ENCODE data around the gene FN1. TPM values are rescaled to one million over a fixed set of nuclear protein-coding genes. Genes with fewer than 3 reads are reported as not detected.

Gene FN1
- total RNA-seq, 3 donors from 2014 or later (not counting 1 experiment from before 2014, with no cell fraction given) = 0.30 TPM; not detected in 2

DNA sequence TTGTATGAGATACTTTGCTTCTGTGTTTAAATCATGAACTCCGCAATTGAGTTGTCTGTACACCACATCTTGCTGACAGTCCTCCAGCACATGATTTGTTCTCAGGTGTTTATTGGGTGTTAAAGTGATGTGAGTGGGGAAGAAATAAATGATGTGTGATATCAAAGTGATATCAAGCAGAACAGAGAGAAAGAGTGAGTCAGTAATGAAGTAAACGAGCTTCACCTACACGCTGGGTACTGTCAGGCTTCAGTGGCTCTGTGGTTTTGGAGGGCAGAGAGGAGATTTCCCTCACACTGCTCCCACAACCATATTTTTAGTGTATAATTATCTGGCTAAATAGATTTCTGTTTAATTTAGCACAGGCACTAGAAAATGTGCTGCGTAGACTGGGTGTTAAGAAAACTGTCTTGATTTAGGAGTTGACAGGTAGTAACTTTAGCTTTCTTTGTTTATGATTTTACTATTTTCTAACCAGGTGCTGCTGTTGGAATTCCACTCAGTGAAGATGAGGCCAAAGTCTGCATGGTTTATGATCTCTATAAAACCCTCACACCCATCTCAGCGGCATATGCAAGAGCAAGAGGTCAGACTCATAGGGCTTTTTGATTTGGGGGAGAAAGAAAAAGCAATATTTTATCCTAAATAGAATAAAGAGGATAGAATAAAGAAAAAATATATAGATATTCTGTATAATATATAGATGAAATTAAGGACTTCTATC is 102.8 kb downstream of the FN1 start:
- no peak overlapping the region for H3K27ac Mint-ChIP-seq
- DNase-seq (no peak), ATAC-seq (no peak)
- H3K36me3 Mint-ChIP-seq = peaks cover 40% of the 10 kb centered on the region
- no peak overlapping the region for H3K4me3 Mint-ChIP-seq
- 70% methylated on average over 2 of the region's 5 CpGs for WGBS (ENCODE audit: insufficient coverage)
- no peak overlapping the region for H3K27ac ChIP-seq (ENCODE audit: low read length)
- TF ChIP-seq, protein P1, sequence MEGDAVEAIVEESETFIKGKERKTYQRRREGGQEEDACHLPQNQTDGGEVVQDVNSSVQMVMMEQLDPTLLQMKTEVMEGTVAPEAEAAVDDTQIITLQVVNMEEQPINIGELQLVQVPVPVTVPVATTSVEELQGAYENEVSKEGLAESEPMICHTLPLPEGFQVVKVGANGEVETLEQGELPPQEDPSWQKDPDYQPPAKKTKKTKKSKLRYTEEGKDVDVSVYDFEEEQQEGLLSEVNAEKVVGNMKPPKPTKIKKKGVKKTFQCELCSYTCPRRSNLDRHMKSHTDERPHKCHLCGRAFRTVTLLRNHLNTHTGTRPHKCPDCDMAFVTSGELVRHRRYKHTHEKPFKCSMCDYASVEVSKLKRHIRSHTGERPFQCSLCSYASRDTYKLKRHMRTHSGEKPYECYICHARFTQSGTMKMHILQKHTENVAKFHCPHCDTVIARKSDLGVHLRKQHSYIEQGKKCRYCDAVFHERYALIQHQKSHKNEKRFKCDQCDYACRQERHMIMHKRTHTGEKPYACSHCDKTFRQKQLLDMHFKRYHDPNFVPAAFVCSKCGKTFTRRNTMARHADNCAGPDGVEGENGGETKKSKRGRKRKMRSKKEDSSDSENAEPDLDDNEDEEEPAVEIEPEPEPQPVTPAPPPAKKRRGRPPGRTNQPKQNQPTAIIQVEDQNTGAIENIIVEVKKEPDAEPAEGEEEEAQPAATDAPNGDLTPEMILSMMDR (IDR thresholded peaks at IDR 0.05) = no peak
- H3K27me3 ChIP-seq (ENCODE audit: control insufficient read depth, insufficient read depth, low read length) = no peaks in the 10 kb centered on the region
- intact Hi-C loops (cut with micrococcal nuclease) = no loop called here
- peaks cover 69% of the 10 kb centered on the region for H3K36me3 ChIP-seq (ENCODE audit: control insufficient read depth, insufficient read depth, low read length)
- no peaks in the 10 kb centered on the region for H3K9me3 Mint-ChIP-seq
- H3K4me3 ChIP-seq (ENCODE audit: low read length) = no peak overlapping the region
- H3K4me1 Mint-ChIP-seq = peaks cover 0 to 19% of the 10 kb centered on the region in 2 donors
- H3K4me1 ChIP-seq (ENCODE audit: control insufficient read depth, insufficient read depth, low read length) = no peaks in the 10 kb centered on the region
- no peaks in the 10 kb centered on the region for H3K9me3 ChIP-seq (ENCODE audit: control insufficient read depth, insufficient read depth, low read length)
- H3K27me3 Mint-ChIP-seq (ENCODE audit: low read depth in 2 of 2) = no peaks in the 10 kb centered on the region

DNA sequence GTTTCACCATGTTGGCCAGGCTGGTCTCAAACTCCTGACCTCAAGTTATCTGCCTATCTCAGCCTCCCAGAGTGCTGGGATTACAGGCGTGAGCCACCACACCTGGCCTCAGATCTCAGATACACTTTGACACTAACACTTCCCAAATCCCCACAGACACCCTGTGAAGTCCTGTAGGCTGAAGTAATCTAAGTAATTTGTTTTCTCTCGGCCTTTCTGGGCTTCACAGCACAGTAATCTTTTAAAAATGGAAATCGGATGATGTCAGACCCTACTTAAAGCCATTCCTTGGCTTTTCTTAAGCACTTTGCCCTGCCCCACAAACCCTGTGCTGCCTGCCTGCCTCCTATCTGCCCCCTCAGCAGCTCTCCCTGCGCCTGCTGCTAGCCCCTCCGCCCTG is 107.8 kb downstream of the FN1 start:
- TF ChIP-seq, protein P1 (IDR thresholded peaks at IDR 0.05) = no peak
- no peaks in the 10 kb centered on the region for H3K27me3 Mint-ChIP-seq (ENCODE audit: low read depth in 2 of 2)
- peaks cover 22% of the 10 kb centered on the region for H3K36me3 Mint-ChIP-seq

DNA sequence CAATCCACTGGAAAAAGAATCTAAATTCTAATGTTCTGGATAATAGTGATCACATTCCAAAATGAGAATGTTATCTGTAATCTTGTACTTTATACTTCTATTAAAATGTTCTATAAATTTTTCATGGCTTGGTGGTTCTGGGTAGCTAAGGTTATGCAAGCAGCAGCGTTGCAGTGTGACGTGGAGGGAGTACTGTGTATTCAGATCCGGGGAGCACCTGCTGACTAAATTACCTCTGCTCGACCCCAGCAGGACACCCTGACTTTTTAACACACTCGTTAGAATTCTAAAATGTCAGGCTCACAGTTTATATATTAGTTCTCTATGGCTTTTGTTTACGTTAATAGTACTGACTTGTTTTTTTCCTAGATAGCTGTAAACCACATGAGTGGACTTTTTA is 111.1 kb downstream of the FN1 start:
- Mint-ChIP-seq H3K36me3 (peaks cover 22% of the 10 kb centered on the region), H3K9me3 (no peaks in the 10 kb centered on the region), H3K4me3 (no peak overlapping the region), H3K27me3 (ENCODE audit: low read depth in 2 of 2) (no peaks in the 10 kb centered on the region), H3K27ac (no peak overlapping the region), H3K4me1 (peaks cover 12 to 37% of the 10 kb centered on the region in 2 donors)
- DNase-seq (no peak), ATAC-seq (no peak)
- Histone ChIP-seq H3K4me1 (ENCODE audit: control insufficient read depth, insufficient read depth, low read length) (peaks cover 5% of the 10 kb centered on the region), H3K4me3 (ENCODE audit: low read length) (no peak overlapping the region), H3K36me3 (ENCODE audit: control insufficient read depth, insufficient read depth, low read length) (peaks cover 53% of the 10 kb centered on the region), H3K27me3 (ENCODE audit: control insufficient read depth, insufficient read depth, low read length) (no peaks in the 10 kb centered on the region), H3K9me3 (ENCODE audit: control insufficient read depth, insufficient read depth, low read length) (no peaks in the 10 kb centered on the region), H3K27ac (ENCODE audit: low read length) (no peak overlapping the region)
- 99% methylated on average over 6 of the region's 6 CpGs for WGBS (ENCODE audit: insufficient coverage)
- TF ChIP-seq, protein P1 (IDR thresholded peaks at IDR 0.05) = no peak
- intact Hi-C loops (cut with micrococcal nuclease) = no loop called here

More for the DNA sequence above, 107.8 kb downstream of the FN1 start:
- H3K4me1 ChIP-seq (ENCODE audit: control insufficient read depth, insufficient read depth, low read length) = no peaks in the 10 kb centered on the region
- Mint-ChIP-seq H3K27ac (no peak overlapping the region), H3K4me1 (peaks cover 6 to 32% of the 10 kb centered on the region in 2 donors), H3K4me3 (no peak overlapping the region), H3K9me3 (no peaks in the 10 kb centered on the region)
- H3K27me3 ChIP-seq (ENCODE audit: control insufficient read depth, insufficient read depth, low read length) = no peaks in the 10 kb centered on the region
- no peak for ATAC-seq
- peaks cover 62% of the 10 kb centered on the region for H3K36me3 ChIP-seq (ENCODE audit: control insufficient read depth, insufficient read depth, low read length)
- no peak overlapping the region for H3K4me3 ChIP-seq (ENCODE audit: low read length)
- WGBS (ENCODE audit: insufficient coverage) = 90% methylated on average over 5 of the region's 5 CpGs
- intact Hi-C loops (cut with micrococcal nuclease) = no loop called here
- no peak for DNase-seq
- no peak overlapping the region for H3K27ac ChIP-seq (ENCODE audit: low read length)
- H3K9me3 ChIP-seq (ENCODE audit: control insufficient read depth, insufficient read depth, low read length) = no peaks in the 10 kb centered on the region

DNA sequence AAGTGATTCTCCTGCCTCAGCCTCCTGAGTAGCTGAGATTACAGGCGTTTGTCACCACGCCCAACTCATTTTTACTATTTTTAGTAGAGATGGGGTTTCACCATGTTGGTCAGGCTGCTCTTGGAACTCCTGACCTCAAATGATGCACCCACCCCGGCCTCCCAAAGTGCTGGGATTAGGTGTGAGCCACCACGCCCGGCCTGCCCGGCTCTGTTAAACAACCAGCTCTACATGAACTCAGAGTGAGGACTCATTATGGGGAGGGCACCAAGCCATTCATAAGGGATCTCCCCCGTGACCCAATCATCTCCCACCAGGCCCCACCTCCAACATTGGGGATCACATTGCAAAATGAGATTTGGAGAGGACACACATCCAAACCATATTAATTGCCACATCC is 115.2 kb downstream of the FN1 start:
- intact Hi-C loops (cut with micrococcal nuclease) = no loop called here
- peaks cover 38% of the 10 kb centered on the region for H3K36me3 ChIP-seq (ENCODE audit: control insufficient read depth, insufficient read depth, low read length)
- no peaks in the 10 kb centered on the region for H3K9me3 ChIP-seq (ENCODE audit: control insufficient read depth, insufficient read depth, low read length)
- no peak overlapping the region for H3K4me3 ChIP-seq (ENCODE audit: low read length)
- H3K4me1 ChIP-seq (ENCODE audit: control insufficient read depth, insufficient read depth, low read length) = peaks cover 5% of the 10 kb centered on the region
- Mint-ChIP-seq H3K4me1 (peaks cover 18 to 34% of the 10 kb centered on the region in 2 donors), H3K36me3 (peaks cover 7% of the 10 kb centered on the region), H3K4me3 (no peak overlapping the region), H3K27me3 (ENCODE audit: low read depth in 2 of 2) (no peaks in the 10 kb centered on the region), H3K9me3 (no peaks in the 10 kb centered on the region), H3K27ac (peak overlapping the region; percentile 7 to 58)
- DNase-seq (no peak), ATAC-seq (no peak)
- no peaks in the 10 kb centered on the region for H3K27me3 ChIP-seq (ENCODE audit: control insufficient read depth, insufficient read depth, low read length)
- no peak overlapping the region for H3K27ac ChIP-seq (ENCODE audit: low read length)
- WGBS (ENCODE audit: insufficient coverage) = 72% methylated on average over 7 of the region's 7 CpGs
- TF ChIP-seq, protein P1 (IDR thresholded peaks at IDR 0.05) = no peak
